Lower leg skin (tissue), 3 donors: ENCODE results near the gene TRMT10A.

Source experiments
- POLR2A ChIP-seq, 2 donors: fragments of 450-650 bp; IDR thresholded peaks; one replicate each; pipeline ENCODE4 v1.6.1; 2016 to 2017; ENCODE audit warnings: antibody characterized with exemption in 2 of 2, mild to moderate bottlenecking in 1 of 2, moderate library complexity in 1 of 2
- TF ChIP-seq, protein P1 (sequence below), 3 donors: fragments of 450-650 bp; IDR thresholded peaks; one replicate each; pipeline ENCODE4 v1.5.1; 2016; ENCODE audit warnings: antibody characterized with exemption in 3 of 3, mild to moderate bottlenecking in 3 of 3, moderate library complexity in 2 of 3

- TF ChIP-seq, protein P1, sequence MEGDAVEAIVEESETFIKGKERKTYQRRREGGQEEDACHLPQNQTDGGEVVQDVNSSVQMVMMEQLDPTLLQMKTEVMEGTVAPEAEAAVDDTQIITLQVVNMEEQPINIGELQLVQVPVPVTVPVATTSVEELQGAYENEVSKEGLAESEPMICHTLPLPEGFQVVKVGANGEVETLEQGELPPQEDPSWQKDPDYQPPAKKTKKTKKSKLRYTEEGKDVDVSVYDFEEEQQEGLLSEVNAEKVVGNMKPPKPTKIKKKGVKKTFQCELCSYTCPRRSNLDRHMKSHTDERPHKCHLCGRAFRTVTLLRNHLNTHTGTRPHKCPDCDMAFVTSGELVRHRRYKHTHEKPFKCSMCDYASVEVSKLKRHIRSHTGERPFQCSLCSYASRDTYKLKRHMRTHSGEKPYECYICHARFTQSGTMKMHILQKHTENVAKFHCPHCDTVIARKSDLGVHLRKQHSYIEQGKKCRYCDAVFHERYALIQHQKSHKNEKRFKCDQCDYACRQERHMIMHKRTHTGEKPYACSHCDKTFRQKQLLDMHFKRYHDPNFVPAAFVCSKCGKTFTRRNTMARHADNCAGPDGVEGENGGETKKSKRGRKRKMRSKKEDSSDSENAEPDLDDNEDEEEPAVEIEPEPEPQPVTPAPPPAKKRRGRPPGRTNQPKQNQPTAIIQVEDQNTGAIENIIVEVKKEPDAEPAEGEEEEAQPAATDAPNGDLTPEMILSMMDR (IDR thresholded peaks at IDR 0.05) = no peak
- no peak for TF ChIP-seq POLR2A (IDR thresholded peaks at IDR 0.05)
Measured at GRCh38 chr4:99612281-99612680, 48.4 kb upstream of the TRMT10A start.
